ENCODE measurements around the gene FBXO28. TPM values are rescaled to one million over a fixed set of nuclear protein-coding genes. Genes with fewer than 3 reads are reported as not detected.
A peak's percentile ranks its signal among the peaks of the same experiment; 100 is the strongest.
"Not testable (repeated sequence)": the region's sequence is repeated elsewhere in the genome, so short reads cannot be mapped to it uniquely, and the experiment has no call there.

Gene FBXO28
- total RNA-seq, 2 experiments from 2014 or later, result 19.5 to 20.0 TPM

DNA sequence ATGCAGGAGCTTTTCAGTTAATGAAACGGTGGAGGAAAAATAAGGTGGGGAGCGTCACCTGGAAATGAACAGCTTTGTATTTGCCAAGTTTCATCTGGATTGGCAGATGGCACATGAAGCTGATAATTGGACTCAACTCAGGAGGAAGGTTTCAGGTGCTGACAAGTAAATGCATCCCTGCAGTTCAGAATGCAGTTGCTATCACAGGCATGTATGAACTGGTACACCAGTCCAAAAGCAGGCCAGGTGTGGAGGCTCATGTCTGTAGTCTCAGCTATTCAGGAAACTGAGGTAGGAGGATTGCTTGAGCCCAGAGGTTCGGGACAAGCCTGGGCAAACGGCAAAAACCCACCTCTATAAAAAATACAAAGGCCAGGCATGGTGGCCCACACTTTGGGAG, 84.7 kb downstream of the FBXO28 start:
- H3K9me3 Mint-ChIP-seq, result no peaks in the 10 kb centered on the region
- H3K4me3 Mint-ChIP-seq, result no peak overlapping the region
- H3K4me1 Mint-ChIP-seq (ENCODE audit: low read depth), result peaks cover 6% of the 10 kb centered on the region
- POLR2A ChIA-PET, result no interaction called here
- H3K36me3 Mint-ChIP-seq, result peaks cover 12% of the 10 kb centered on the region
- intact Hi-C loops (cut with micrococcal nuclease), result no loop called here
- CTCF ChIA-PET, result no interaction called here
- no peak for DNase-seq
- H3K27ac Mint-ChIP-seq, result no peak overlapping the region
- no peaks in the 10 kb centered on the region for H3K27me3 Mint-ChIP-seq

DNA sequence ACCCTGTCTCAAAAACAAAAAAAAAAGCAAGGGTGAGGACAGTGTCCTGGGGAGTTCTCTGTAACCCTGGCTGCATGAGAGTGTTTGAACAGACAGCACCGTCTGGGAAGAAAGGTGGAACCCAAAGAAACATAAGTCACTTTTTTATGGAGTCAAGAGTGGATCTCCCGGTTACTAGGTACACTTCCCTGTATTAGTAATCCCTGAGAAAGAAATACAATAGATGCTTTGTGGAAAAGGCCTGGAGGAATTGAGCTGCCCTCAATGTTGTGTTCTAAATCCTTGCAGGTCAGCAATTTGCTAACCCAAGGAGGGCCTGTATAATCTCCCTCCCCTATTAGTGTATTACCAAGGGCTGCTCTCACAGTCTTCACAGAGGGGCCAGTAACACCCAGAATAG, 85.8 kb downstream of the FBXO28 start:
- POLR2A ChIA-PET, result no interaction called here
- no peaks in the 10 kb centered on the region for H3K27me3 Mint-ChIP-seq
- intact Hi-C loops (cut with micrococcal nuclease), result no loop called here
- H3K9me3 Mint-ChIP-seq, result no peaks in the 10 kb centered on the region
- H3K36me3 Mint-ChIP-seq, result peaks cover 3% of the 10 kb centered on the region
- CTCF ChIA-PET, result no interaction called here
- peaks cover 6% of the 10 kb centered on the region for H3K4me1 Mint-ChIP-seq (ENCODE audit: low read depth)
- DNase-seq, result no peak
- H3K27ac Mint-ChIP-seq, result no peak overlapping the region
- H3K4me3 Mint-ChIP-seq, result no peak overlapping the region

DNA sequence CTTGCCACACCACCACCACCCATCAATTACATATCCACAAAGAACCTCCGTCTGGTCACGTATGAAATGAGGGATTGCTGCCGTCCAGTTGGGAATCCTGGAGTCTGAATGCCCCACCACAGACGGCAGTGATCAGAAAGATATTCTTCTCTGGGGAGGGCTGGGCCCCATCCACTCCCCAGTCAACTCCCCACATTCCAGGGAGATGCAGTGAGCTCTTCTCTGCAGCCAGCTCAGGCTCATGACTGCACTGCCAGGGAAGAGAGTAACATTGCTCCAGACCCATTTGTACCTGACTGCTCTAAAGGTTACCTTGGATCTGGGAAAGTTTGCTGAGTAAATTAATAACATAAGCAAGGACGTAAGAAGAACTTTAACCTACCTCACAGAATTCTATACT, 87.5 kb downstream of the FBXO28 start:
- Mint-ChIP-seq H3K4me3 (no peak overlapping the region), H3K36me3 (no peaks in the 10 kb centered on the region), H3K9me3 (no peaks in the 10 kb centered on the region), H3K27ac (no peak overlapping the region), H3K4me1 (ENCODE audit: low read depth) (peaks cover 11% of the 10 kb centered on the region), H3K27me3 (no peaks in the 10 kb centered on the region)
- intact Hi-C loops (cut with micrococcal nuclease), result no loop called here
- ChIA-PET CTCF (no interaction called here), POLR2A (no interaction called here)
- no peak for DNase-seq

DNA sequence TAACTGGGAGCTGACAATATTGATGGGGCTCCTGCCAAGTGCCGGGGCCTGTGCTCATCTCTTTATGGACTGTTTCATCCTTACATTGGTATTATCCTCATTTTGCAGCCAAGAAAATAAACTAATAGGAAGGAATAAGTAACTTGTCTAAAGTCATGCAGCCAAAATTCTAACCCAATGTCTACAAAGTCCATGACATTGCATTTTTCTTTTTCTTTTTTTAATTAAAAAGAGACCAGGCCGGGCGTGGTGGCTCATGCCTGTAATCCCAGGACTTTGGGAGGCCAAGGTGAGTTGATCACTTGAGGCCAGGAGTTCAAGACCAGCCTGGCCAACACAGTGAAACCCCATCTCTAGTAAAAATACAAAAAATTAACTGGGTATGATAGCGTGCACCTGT, 87.9 kb downstream of the FBXO28 start:
- DNase-seq, result no peak
- CTCF ChIA-PET, result no interaction called here
- Mint-ChIP-seq H3K27me3 (no peaks in the 10 kb centered on the region), H3K9me3 (no peaks in the 10 kb centered on the region), H3K4me3 (no peak overlapping the region), H3K4me1 (ENCODE audit: low read depth) (peaks cover 11% of the 10 kb centered on the region), H3K36me3 (no peaks in the 10 kb centered on the region), H3K27ac (no peak overlapping the region)
- intact Hi-C loops (cut with micrococcal nuclease), result no loop called here
- POLR2A ChIA-PET, result no interaction called here

DNA sequence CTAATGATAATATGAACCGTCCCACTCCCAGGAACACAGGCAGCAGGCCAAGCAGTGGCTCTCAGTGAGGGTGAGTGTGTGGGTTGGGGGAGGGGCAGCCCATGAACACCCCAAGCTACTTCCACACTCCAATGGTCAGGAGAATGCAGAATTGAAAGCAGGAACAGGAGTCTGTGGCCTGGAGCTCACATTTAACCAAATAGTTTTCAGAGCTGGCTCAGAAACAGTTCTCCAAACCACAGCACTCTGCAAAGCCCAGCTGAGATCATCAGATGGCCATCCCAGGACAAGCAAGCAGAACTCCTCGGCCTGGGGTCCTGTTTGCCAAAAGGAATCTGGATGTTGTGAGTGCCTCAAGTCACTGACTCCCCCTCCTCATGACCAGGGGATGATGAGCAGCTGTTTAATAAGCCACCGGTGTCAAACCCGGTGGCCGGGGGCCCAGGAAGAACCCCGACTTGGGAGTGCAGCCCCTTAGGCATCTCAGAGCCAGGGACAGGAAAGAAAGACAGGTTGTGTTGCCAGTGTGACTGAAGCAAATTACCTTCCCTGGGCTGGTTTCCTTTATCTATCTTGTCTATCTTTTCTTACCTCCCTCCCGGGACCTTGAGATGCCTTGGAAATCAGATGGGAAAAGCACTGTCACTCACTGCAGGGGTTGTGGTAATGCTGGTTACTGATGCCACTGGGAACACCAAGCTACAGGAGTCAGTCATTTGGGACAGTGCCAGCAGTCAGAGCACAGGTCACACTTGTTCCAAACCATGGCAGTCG, 89.5 kb downstream of the FBXO28 start:
- Mint-ChIP-seq H3K4me3 (no peak overlapping the region), H3K27me3 (no peaks in the 10 kb centered on the region), H3K9me3 (no peaks in the 10 kb centered on the region), H3K36me3 (no peaks in the 10 kb centered on the region), H3K27ac (no peak overlapping the region), H3K4me1 (ENCODE audit: low read depth) (peaks cover 11% of the 10 kb centered on the region)
- no peak for DNase-seq
- intact Hi-C loops (cut with micrococcal nuclease), result no loop called here
- CTCF ChIA-PET, result interaction anchor here (1.4 kb wide), 1 partner anchor 50 kb away, joined by 3 read pairs; no protein-coding TSS in a partner anchor
- POLR2A ChIA-PET, result interaction anchor here (1.4 kb wide), 1 partner anchor 34 kb away, joined by 3 read pairs; no protein-coding TSS in a partner anchor

DNA sequence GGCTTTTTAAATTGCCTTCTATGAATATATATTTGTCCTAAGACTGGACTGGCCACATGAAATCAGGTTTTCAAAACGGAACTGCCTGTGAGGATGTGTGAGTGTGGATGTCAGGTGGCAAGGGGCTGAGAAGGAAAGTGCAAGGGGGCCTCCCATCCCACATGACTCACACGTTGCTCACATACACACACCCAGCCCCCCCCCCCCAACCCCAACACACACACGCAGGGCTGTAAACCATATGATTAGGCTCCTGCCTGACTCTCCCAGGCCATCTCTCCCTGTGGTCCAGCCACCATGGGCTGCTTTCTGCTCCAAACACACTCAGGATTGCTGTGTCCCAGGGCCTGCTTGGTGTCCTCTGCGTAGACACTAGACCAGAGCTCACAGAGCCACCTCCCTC, 91.5 kb downstream of the FBXO28 start:
- Mint-ChIP-seq H3K9me3 (no peaks in the 10 kb centered on the region), H3K4me3 (no peak overlapping the region), H3K36me3 (no peaks in the 10 kb centered on the region), H3K27ac (no peak overlapping the region), H3K4me1 (ENCODE audit: low read depth) (peaks cover 11% of the 10 kb centered on the region), H3K27me3 (no peaks in the 10 kb centered on the region)
- intact Hi-C loops (cut with micrococcal nuclease), result loop anchor here (1.0 kb wide), 1 partner anchor 23 kb away; no protein-coding TSS in a partner anchor
- ChIA-PET POLR2A (interaction anchor here (1.8 kb wide), 1 partner anchor 13 kb away, joined by 7 read pairs; no protein-coding TSS in a partner anchor), CTCF (interaction anchor here (1.4 to 1.5 kb wide), 2 partner anchors 12 to 89 kb away, joined by 4 read pairs; no protein-coding TSS in a partner anchor)
- peak; percentile 68 for DNase-seq

DNA sequence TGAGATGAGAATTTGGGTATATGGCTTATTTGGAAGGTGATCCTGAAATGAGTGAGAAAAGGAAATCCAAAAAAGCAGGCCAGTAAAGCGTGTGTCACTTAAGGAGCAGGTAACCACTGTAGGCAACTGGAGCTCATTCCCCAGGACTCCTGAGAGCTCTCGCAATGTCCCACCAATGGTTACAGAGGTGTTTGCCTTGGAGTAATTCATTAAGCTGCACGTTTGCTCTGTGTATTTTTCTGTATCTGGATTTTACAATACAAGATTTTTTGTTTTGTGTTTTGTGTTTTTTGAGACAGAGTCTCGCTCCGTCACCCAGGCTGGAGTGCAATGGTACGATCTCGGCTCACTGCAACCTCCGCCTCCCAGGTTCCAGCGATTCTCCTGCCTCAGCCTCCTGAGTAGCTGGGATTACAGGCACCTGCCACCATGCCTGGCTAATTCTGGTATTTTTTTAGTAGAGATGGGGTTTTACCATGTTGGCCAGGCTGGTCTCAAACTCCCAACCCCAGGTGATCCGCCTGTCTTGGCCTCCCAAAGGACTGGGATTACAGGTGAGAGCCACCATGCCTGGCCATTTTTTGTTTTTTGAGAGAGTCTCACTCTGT, 92.1 kb downstream of the FBXO28 start:
- not testable (repeated sequence) for H3K36me3 Mint-ChIP-seq, H3K9me3 Mint-ChIP-seq, H3K27ac Mint-ChIP-seq, DNase-seq, H3K4me3 Mint-ChIP-seq, H3K27me3 Mint-ChIP-seq
- ChIA-PET CTCF (interaction anchor here (1.5 kb wide), 1 partner anchor 90 kb away, joined by 4 read pairs; no protein-coding TSS in a partner anchor), POLR2A (interaction anchor here (1.8 kb wide), 1 partner anchor 13 kb away, joined by 7 read pairs; no protein-coding TSS in a partner anchor)
- intact Hi-C loops (cut with micrococcal nuclease), result loop anchor here (1.0 kb wide), 1 partner anchor 24 kb away; no protein-coding TSS in a partner anchor
- H3K4me1 Mint-ChIP-seq (ENCODE audit: low read depth), result peaks cover 11% of the 10 kb centered on the region

DNA sequence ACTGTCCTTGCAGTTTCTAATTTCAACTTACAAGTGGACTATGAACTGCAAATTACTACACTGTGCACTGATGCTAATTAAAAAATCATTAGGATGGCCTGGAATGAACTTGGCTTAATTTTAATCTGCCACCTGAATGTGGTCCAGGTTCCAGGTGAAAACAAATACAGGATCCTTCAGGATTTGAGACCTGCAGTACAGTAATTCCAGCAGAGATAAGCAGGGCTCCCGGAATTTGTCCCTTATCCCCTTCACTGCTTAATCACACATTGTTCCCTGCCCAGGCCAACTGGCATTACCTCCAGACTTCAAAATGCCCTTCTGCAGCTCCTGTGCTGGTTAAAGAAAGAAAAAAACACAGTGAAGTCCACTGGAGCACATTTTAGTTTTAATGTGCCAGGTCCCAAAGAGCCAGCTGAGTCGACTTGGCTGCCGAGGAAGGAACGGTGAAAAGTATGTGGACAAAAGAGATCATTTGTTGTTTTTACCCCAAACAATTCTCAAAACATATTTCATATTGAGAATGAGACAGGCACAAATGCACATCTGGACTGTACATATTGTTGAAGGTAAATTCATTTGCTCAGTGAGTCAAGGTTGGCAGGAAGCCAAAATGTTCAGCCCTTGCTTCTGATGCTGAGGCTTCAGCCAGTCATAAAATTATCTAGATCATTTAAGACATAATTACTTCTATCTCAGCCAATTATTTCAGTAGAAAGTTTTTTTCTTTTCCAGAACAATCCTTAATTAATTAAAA, 97.5 kb downstream of the FBXO28 start:
- no peak for DNase-seq
- no peaks in the 10 kb centered on the region for H3K9me3 Mint-ChIP-seq
- no peaks in the 10 kb centered on the region for H3K36me3 Mint-ChIP-seq
- no peaks in the 10 kb centered on the region for H3K27me3 Mint-ChIP-seq
- no peaks in the 10 kb centered on the region for H3K4me1 Mint-ChIP-seq (ENCODE audit: low read depth)
- no peak overlapping the region for H3K27ac Mint-ChIP-seq
- no peak overlapping the region for H3K4me3 Mint-ChIP-seq
- ChIA-PET CTCF (interaction anchor here (1.2 kb wide), 1 partner anchor 95 kb away, joined by 3 read pairs; no protein-coding TSS in a partner anchor), POLR2A (no interaction called here)
- intact Hi-C loops (cut with micrococcal nuclease), result no loop called here

Other genes with a start within 250 kb of the FBXO28 start
- gene DEGS1, start 69.1 kb downstream of the FBXO28 start, total RNA-seq, result 10 to 100 TPM; 27.9 to 28.4 TPM
- 10 to 100 TPM; 32.5 to 38.0 TPM for gene NVL, start 216.1 kb downstream of the FBXO28 start, total RNA-seq
- 10 to 100 TPM; 48.3 to 51.6 TPM for gene CNIH4, start 242.8 kb downstream of the FBXO28 start, total RNA-seq